K562 (cell line): ENCODE results near the gene CMIP. TPM values are rescaled to one million over a fixed set of nuclear protein-coding genes. Genes with fewer than 3 reads are reported as not detected.

ENCODE experiments used
- CHD1 ChIP-seq: fragments of 200-600 bp; sonication (generic); IDR thresholded peaks from one replicate; pipeline ENCODE4 v1.6.1; 2012; ENCODE audit warnings: mild to moderate bottlenecking, moderate library complexity, low read length, inconsistent platforms
- CXXC5 ChIP-seq: fragments of 250-450 bp; sonication (Bioruptor Pico); IDR thresholded peaks from 2 replicates; pipeline ENCODE4 v1.8.0; 2022; ENCODE audit warnings: inconsistent platforms, mild to moderate bottlenecking, moderate library complexity
- ETS2 ChIP-seq: IDR thresholded peaks from 2 replicates; pipeline ENCODE4 v1.6.1; 2016; ENCODE audit warnings: borderline replicate concordance, missing genetic modification characterization, mild to moderate bottlenecking, moderate library complexity, missing compliant biosample characterization; ENCODE audit not compliant: poor library complexity, severe bottlenecking
- GTF2E2 ChIP-seq: fragments of 200-800 bp; sonication (Bioruptor generic); IDR thresholded peaks from 2 replicates; pipeline ENCODE4 v1.6.1; 2016; ENCODE audit warnings: missing genetic modification characterization, missing compliant biosample characterization
- HEY1 ChIP-seq: fragments of 250-450 bp; sonication (Bioruptor Pico); IDR thresholded peaks from 2 replicates; pipeline ENCODE4 v1.5.0; 2020; ENCODE audit warnings: mild to moderate bottlenecking, moderate library complexity, borderline replicate concordance
- KLF13 ChIP-seq: fragments of 450-650 bp; IDR thresholded peaks from 2 replicates; pipeline ENCODE4 v1.6.1; 2016; ENCODE audit warnings: missing genetic modification characterization, low read depth, mild to moderate bottlenecking, missing compliant biosample characterization, moderate library complexity, borderline replicate concordance
- PURB ChIP-seq: sonication (generic); formaldehyde crosslinking; IDR thresholded peaks from 2 replicates; pipeline ENCODE4 v1.9.0; 2021; ENCODE audit warnings: low read depth, mild to moderate bottlenecking, missing genetic modification reagents
- SNAPC5 ChIP-seq: fragments of 250-450 bp; sonication (Bioruptor Pico); IDR thresholded peaks from 2 replicates; pipeline ENCODE4 v1.8.0; 2021; ENCODE audit warnings: moderate library complexity, mild to moderate bottlenecking, inconsistent platforms
- SP1 ChIP-seq: sonication (generic); formaldehyde crosslinking; IDR thresholded peaks from 2 replicates; pipeline ENCODE4 v1.8.1; 2022; ENCODE audit warnings: mild to moderate bottlenecking, missing genetic modification reagents
- SP2 ChIP-seq: IDR thresholded peaks from 2 replicates; pipeline ENCODE4 v1.6.1; 2011; ENCODE audit warnings: mild to moderate bottlenecking, low read depth, low read length, moderate library complexity; ENCODE audit not compliant: poor library complexity, severe bottlenecking; ENCODE audit errors: extremely low read depth
- SRSF3 ChIP-seq: fragments of 200-400 bp; formaldehyde crosslinking; IDR thresholded peaks from 2 replicates; pipeline ENCODE4 v1.6.1; 2016; ENCODE audit warnings: mild to moderate bottlenecking, low read length, moderate library complexity; ENCODE audit not compliant: insufficient read depth
- XRCC3 ChIP-seq: fragments of 450-650 bp; IDR thresholded peaks from 2 replicates; pipeline ENCODE4 v1.6.1; 2017; ENCODE audit warnings: mild to moderate bottlenecking, moderate library complexity
- ZBTB26 ChIP-seq: fragments of 450-650 bp; formaldehyde crosslinking; IDR thresholded peaks from 2 replicates; pipeline ENCODE4 v1.4.0; 2022; ENCODE audit warnings: missing genetic modification characterization
- ZC3H11A ChIP-seq: IDR thresholded peaks from 2 replicates; pipeline ENCODE4 v1.6.1; 2012; ENCODE audit warnings: low read depth, low read length, improper control_type of control experiment
- ZNF165 ChIP-seq: fragments of 250-450 bp; sonication (Bioruptor Pico); IDR thresholded peaks from 2 replicates; pipeline ENCODE4 v1.4.0; 2020; ENCODE audit warnings: borderline replicate concordance
- ZNF384 ChIP-seq: IDR thresholded peaks from 2 replicates; pipeline ENCODE4 v1.6.1; 2012; ENCODE audit warnings: low read depth, low read length, improper control_type of control experiment
- ZNF57 ChIP-seq: fragments of 450-650 bp; formaldehyde crosslinking; IDR thresholded peaks from 2 replicates; pipeline ENCODE4 v1.4.0; 2020; ENCODE audit warnings: mild to moderate bottlenecking, moderate library complexity
- polyA plus RNA-seq, 8 experiments: library from polyadenylated mRNA; depleted of rRNA in 4 of 8; stranded (reverse) in 5 of 8; unstranded in 3 of 8; fragments of >200 nt; fragmentation: Nextera tagmentation in 2 of 8; fragmentation: Illumina TruSeq in 1 of 8; extraction: Ambion mirVana in 2 of 8; extraction: Trizol in 1 of 8; gene quantifications; 2 replicates each; pipeline versions ENCODE4 v1.2.1 to v1.2.3, GENCODE V29; 2011 to 2014; ENCODE audit warnings: inconsistent platforms in 1 of 8, missing spikeins in 1 of 8
- total RNA-seq, 7 experiments: library from RNA; depleted of rRNA in 6 of 7; stranded (reverse); fragments of >200 nt in 6 of 7; fragmentation: Illumina TruSeq in 2 of 7; extraction: Trizol in 2 of 7; gene quantifications; 2 replicates each; pipeline versions ENCODE4 v1.2.1 to v1.2.3, GENCODE V29; 2011 to 2021; ENCODE audit warnings: low replicate concordance in 1 of 7
- TF ChIP-seq, protein P1 (sequence below): sonication (generic); formaldehyde crosslinking; IDR thresholded peaks from 2 replicates; pipeline ENCODE4 v1.8.1; 2023; ENCODE audit warnings: mild to moderate bottlenecking, missing genetic modification reagents
- TF ChIP-seq, protein P2 (sequence below): fragments of 450-650 bp; formaldehyde crosslinking; conservative IDR thresholded peaks from 2 replicates; pipeline ENCODE4 v1.4.0; 2022; ENCODE audit warnings: mild to moderate bottlenecking, missing genetic modification characterization
- TF ChIP-seq, protein P3 (sequence below), 2 experiments: fragments of 450-650 bp; IDR thresholded peaks; 2 replicates each; pipeline ENCODE4 v1.6.1; 2016
- TF ChIP-seq, protein P4 (sequence below): fragments of 450-650 bp; IDR thresholded peaks from 2 replicates; pipeline ENCODE4 v1.6.1; 2014; ENCODE audit warnings: low read depth, mild to moderate bottlenecking, moderate library complexity, borderline replicate concordance

Gene CMIP
- total and polyA plus RNA-seq, 9 of the 15 experiments (the other 6 are each of a cell fraction or from before 2014, with no cell fraction given), result 0.94 to 82.5 (median 10.3) TPM

- TF ChIP-seq, protein P1, sequence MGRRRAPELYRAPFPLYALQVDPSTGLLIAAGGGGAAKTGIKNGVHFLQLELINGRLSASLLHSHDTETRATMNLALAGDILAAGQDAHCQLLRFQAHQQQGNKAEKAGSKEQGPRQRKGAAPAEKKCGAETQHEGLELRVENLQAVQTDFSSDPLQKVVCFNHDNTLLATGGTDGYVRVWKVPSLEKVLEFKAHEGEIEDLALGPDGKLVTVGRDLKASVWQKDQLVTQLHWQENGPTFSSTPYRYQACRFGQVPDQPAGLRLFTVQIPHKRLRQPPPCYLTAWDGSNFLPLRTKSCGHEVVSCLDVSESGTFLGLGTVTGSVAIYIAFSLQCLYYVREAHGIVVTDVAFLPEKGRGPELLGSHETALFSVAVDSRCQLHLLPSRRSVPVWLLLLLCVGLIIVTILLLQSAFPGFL (CRISPR knock-in tag), result no peak
- TF ChIP-seq GTF2E2 (tag), result 0 out of 2 replicates have a peak, but pooled peaks have one; percentile 35
- 0 out of 2 replicates have a peak, but pooled peaks have one; percentile 57 for TF ChIP-seq HEY1 (CRISPR knock-in tag)
- no peak for TF ChIP-seq PURB (CRISPR knock-in tag)
- TF ChIP-seq SRSF3, result no peak
- no peak for TF ChIP-seq ZC3H11A
- TF ChIP-seq ZNF57, result no peak
- no peak for TF ChIP-seq ZNF165 (CRISPR knock-in tag)
- no peak for TF ChIP-seq SNAPC5 (CRISPR knock-in tag)
- TF ChIP-seq CXXC5 (CRISPR knock-in tag), result peak; percentile 81
- no peak for TF ChIP-seq ETS2
- TF ChIP-seq, protein P2, sequence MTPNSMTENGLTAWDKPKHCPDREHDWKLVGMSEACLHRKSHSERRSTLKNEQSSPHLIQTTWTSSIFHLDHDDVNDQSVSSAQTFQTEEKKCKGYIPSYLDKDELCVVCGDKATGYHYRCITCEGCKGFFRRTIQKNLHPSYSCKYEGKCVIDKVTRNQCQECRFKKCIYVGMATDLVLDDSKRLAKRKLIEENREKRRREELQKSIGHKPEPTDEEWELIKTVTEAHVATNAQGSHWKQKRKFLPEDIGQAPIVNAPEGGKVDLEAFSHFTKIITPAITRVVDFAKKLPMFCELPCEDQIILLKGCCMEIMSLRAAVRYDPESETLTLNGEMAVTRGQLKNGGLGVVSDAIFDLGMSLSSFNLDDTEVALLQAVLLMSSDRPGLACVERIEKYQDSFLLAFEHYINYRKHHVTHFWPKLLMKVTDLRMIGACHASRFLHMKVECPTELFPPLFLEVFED (CRISPR knock-in tag), result no peak
- no peak for TF ChIP-seq KLF13 (tag)
- TF ChIP-seq, protein P3, sequence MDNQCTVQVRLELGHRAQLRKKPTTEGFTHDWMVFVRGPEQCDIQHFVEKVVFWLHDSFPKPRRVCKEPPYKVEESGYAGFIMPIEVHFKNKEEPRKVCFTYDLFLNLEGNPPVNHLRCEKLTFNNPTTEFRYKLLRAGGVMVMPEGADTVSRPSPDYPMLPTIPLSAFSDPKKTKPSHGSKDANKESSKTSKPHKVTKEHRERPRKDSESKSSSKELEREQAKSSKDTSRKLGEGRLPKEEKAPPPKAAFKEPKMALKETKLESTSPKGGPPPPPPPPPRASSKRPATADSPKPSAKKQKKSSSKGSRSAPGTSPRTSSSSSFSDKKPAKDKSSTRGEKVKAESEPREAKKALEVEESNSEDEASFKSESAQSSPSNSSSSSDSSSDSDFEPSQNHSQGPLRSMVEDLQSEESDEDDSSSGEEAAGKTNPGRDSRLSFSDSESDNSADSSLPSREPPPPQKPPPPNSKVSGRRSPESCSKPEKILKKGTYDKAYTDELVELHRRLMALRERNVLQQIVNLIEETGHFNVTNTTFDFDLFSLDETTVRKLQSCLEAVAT (IDR thresholded peaks at IDR 0.05), result no peak
- TF ChIP-seq, protein P4, sequence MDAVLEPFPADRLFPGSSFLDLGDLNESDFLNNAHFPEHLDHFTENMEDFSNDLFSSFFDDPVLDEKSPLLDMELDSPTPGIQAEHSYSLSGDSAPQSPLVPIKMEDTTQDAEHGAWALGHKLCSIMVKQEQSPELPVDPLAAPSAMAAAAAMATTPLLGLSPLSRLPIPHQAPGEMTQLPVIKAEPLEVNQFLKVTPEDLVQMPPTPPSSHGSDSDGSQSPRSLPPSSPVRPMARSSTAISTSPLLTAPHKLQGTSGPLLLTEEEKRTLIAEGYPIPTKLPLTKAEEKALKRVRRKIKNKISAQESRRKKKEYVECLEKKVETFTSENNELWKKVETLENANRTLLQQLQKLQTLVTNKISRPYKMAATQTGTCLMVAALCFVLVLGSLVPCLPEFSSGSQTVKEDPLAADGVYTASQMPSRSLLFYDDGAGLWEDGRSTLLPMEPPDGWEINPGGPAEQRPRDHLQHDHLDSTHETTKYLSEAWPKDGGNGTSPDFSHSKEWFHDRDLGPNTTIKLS, result peak; percentile 18; the same call in 1 of the 2 replicates
- TF ChIP-seq SP1 (CRISPR knock-in tag), result 0 out of 2 replicates have a peak, but pooled peaks have one; percentile 41
- TF ChIP-seq CHD1, result no peak
- TF ChIP-seq XRCC3, result no peak
- 0 out of 2 replicates have a peak, but pooled peaks have one; percentile 15 for TF ChIP-seq ZBTB26
- TF ChIP-seq SP2, result no peak
- no peak; the same call in 1 of the 2 replicates for TF ChIP-seq ZNF384
Measured at GRCh38 chr16:81481207-81481821, 36.7 kb downstream of the CMIP start (continued).
